Hepatocyte (in vitro differentiated cells): ENCODE measurements around the gene DAB1.

Experiments used
- EZH2 ChIP-seq: fragments of 200-600 bp; sonication (generic); IDR thresholded peaks from 2 replicates; pipeline ENCODE4 v1.6.1; 2016; ENCODE audit warnings: antibody characterized with exemption, mild to moderate bottlenecking, borderline replicate concordance
- EZH2phosphoT487 ChIP-seq: fragments of 200-600 bp; sonication (generic); IDR thresholded peaks from one replicate; pipeline ENCODE4 v1.6.1; 2018; ENCODE audit warnings: antibody characterized with exemption, mild to moderate bottlenecking, low read depth, moderate library complexity; ENCODE audit not compliant: unreplicated experiment, severe bottlenecking
- TF ChIP-seq, protein P1 (sequence below): fragments of 200-600 bp; sonication (generic); IDR thresholded peaks from 2 replicates; pipeline ENCODE4 v1.5.1; 2016; ENCODE audit warnings: antibody characterized with exemption, mild to moderate bottlenecking; ENCODE audit not compliant: poor library complexity

- TF ChIP-seq, protein P1, sequence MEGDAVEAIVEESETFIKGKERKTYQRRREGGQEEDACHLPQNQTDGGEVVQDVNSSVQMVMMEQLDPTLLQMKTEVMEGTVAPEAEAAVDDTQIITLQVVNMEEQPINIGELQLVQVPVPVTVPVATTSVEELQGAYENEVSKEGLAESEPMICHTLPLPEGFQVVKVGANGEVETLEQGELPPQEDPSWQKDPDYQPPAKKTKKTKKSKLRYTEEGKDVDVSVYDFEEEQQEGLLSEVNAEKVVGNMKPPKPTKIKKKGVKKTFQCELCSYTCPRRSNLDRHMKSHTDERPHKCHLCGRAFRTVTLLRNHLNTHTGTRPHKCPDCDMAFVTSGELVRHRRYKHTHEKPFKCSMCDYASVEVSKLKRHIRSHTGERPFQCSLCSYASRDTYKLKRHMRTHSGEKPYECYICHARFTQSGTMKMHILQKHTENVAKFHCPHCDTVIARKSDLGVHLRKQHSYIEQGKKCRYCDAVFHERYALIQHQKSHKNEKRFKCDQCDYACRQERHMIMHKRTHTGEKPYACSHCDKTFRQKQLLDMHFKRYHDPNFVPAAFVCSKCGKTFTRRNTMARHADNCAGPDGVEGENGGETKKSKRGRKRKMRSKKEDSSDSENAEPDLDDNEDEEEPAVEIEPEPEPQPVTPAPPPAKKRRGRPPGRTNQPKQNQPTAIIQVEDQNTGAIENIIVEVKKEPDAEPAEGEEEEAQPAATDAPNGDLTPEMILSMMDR, result no peak
- TF ChIP-seq EZH2, result no peak
- no peak for TF ChIP-seq EZH2phosphoT487
Measured at GRCh38 chr1:57109883-57110282, 314.0 kb downstream of the DAB1 start.
